ENCODE data around the gene NUB1. TPM values are rescaled to one million over a fixed set of nuclear protein-coding genes. Genes with fewer than 3 reads are reported as not detected.

Gene NUB1
- total and polyA plus RNA-seq, 11 donors = 22.6 to 56.3 (median 39.4) TPM

DNA sequence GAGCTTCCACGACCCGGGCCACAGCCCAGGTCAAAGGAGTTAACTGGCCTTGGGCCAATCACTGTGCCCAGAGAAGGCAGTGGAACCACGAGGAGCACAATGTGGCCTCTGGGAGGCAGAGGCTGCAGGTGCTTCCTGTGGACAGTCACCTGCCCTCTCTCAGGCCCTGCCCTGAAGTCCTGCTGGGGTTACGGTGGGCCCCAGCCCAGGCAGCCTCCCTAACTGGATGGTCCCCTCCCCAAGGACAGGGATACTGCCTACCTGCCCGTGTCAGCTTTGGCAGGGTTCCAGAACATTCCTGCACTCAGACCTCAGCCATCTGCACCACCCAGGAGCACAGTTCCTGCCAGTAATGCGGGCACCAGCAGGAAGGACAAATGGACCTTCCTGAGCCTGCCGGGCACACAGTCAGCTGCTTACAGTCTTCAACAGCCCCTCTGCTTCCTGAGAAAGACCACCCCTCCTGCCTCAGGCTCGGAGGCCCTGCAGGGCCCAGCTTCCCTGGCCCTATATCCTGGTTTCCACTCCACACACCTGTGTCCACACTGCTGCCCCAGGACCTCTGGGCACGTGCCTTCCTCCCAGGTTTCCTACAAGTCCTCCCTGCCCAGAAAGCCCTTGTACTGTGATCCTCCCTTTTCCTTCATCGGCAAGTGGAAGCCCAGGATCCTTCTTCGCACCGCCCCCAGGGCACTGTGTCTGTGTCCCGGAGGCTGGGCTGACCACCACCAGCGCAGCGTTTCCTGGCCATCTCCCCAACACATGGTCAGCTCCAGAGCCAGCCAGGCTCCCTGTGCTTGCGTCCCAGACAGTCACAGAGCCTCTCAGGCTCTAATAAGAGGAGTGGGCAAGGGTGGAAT lies 44.9 kb downstream of the NUB1 start:
- no peak for TF ChIP-seq POLR2A (IDR thresholded peaks at IDR 0.05)
- TF ChIP-seq, protein P1, sequence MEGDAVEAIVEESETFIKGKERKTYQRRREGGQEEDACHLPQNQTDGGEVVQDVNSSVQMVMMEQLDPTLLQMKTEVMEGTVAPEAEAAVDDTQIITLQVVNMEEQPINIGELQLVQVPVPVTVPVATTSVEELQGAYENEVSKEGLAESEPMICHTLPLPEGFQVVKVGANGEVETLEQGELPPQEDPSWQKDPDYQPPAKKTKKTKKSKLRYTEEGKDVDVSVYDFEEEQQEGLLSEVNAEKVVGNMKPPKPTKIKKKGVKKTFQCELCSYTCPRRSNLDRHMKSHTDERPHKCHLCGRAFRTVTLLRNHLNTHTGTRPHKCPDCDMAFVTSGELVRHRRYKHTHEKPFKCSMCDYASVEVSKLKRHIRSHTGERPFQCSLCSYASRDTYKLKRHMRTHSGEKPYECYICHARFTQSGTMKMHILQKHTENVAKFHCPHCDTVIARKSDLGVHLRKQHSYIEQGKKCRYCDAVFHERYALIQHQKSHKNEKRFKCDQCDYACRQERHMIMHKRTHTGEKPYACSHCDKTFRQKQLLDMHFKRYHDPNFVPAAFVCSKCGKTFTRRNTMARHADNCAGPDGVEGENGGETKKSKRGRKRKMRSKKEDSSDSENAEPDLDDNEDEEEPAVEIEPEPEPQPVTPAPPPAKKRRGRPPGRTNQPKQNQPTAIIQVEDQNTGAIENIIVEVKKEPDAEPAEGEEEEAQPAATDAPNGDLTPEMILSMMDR (IDR thresholded peaks at IDR 0.05) = no peak
- peak in 1 of 4 donors; percentile 21 for ATAC-seq
- no peak overlapping the region for H3K27ac ChIP-seq
- peaks cover 6 to 44% (median 15%) of the 10 kb centered on the region in 9 donors for H3K27me3 ChIP-seq
- DNase-seq = peak in 1 of 5 donors; percentile 48
- no peak overlapping the region for H3K4me3 ChIP-seq
- intact Hi-C loops (cut with DNase I) = loop anchor here in 2 of 10 donors (10.0 kb wide), 1 partner anchor 48 kb away; no protein-coding TSS in a partner anchor
- H3K9me3 ChIP-seq = no peaks in the 10 kb centered on the region
- peaks cover 0 to 11% (median 8%) of the 10 kb centered on the region in 12 donors for H3K4me1 ChIP-seq
- no peaks in the 10 kb centered on the region for H3K36me3 ChIP-seq
- 53 to 67% (median 59%) methylated on average over 13 to 16 of the region's 16 CpGs for WGBS, 4 donors

DNA sequence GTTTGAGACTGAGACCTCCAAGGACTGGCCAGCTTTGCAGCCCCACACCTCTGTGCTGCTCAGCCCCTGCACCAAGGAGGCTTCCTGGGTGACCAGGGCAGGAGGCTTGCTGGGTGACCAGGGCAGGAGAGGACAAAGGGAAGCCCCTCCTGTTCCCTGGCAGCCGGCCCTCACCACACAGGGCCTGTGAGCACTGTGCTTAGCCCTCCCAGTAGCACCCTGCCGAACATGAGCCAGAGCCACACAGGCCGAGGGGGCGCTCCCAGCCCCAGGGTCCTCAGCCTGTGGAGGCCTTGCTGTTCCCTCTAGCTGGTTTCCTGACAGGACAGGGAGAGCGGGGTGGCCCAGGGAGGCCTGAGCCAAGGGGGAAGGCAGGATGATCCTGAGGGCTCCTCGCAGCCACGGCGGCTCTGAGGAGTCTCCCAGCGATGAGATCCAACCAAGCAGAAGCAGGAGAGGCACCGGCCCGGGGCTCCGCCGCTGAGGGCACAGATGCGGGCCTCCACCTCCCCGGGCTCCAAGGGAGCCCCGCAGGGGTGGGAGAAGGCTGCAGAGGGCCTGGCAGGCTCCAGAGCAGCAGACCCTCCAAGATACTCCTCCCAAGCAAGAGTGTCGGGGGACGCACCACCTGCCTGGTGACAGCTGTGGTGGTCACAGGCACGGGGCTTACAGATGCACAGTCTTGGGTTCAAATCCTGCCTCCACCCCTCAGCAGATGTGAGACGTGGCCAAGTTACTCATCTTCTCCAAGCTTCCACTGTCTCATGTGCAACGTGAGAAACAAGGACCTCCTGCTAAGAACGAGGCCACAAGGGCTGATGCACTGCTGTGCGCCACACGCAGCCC lies 45.8 kb downstream of the NUB1 start:
- TF ChIP-seq POLR2A (IDR thresholded peaks at IDR 0.05) = no peak
- TF ChIP-seq, protein P1 (IDR thresholded peaks at IDR 0.05) = no peak
- Histone ChIP-seq H3K27ac (no peak overlapping the region), H3K4me1 (peaks cover 0 to 3% (median 0%) of the 10 kb centered on the region in 12 donors), H3K4me3 (no peak overlapping the region), H3K36me3 (no peaks in the 10 kb centered on the region), H3K9me3 (no peaks in the 10 kb centered on the region), H3K27me3 (peaks cover 1 to 37% (median 6%) of the 10 kb centered on the region in 9 donors)
- WGBS, 4 donors = 87 to 94% (median 90%) methylated on average over 15 to 24 of the region's 24 CpGs
- ATAC-seq (peak in 1 of 4 donors; percentile 6), DNase-seq (peak in 1 of 5 donors; percentile 40)
- intact Hi-C loops (cut with DNase I) = loop anchor here in 2 of 10 donors (10.0 kb wide), 1 partner anchor 47 kb away; no protein-coding TSS in a partner anchor

DNA sequence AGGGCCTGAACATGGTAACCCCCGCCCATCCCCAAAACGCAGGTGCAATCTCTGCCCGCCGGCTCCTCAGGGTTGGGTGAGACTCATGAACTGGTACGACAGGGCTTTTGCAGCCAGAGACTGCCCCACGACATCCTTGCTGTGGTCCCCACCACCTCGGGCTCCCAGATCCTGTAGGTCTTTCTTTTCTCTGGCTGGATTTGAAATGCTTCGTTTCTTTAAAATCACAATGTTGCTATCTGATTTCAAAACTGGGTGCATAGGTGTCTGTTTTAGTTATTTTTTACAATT lies 46.3 kb downstream of the NUB1 start:
- H3K27ac ChIP-seq = no peak overlapping the region
- ATAC-seq (no peak), DNase-seq (peak in 1 of 5 donors; percentile 57)
- WGBS, 4 donors = 90 to 96% (median 93%) methylated on average over 8 of the region's 8 CpGs
- no peaks in the 10 kb centered on the region for H3K36me3 ChIP-seq
- H3K4me1 ChIP-seq = no peaks in the 10 kb centered on the region
- H3K4me3 ChIP-seq = no peak overlapping the region
- intact Hi-C loops (cut with DNase I) = loop anchor here in 2 of 10 donors (10.0 kb wide), 1 partner anchor 47 kb away; no protein-coding TSS in a partner anchor
- no peak for TF ChIP-seq POLR2A (IDR thresholded peaks at IDR 0.05)
- TF ChIP-seq, protein P1 (IDR thresholded peaks at IDR 0.05) = no peak
- H3K9me3 ChIP-seq = no peaks in the 10 kb centered on the region
- H3K27me3 ChIP-seq = peaks cover 0 to 37% (median under 1%) of the 10 kb centered on the region in 9 donors

Measured in heart left ventricle (tissue), 16 donors.